ENCODE measurements around the gene ATG13.

The ATG13 gene

GRCh38 chr11:46597609-46598219, 19.6 kb upstream of the ATG13 start:
- Histone ChIP-seq H3K9me2 (replicated peaks; ENCODE audit: insufficient read depth, low read length) (no peaks in the 10 kb centered on the region), H3K9ac (ENCODE audit: low read length) (no peak overlapping the region), H3K4me3 (ENCODE audit: low read length) (no peak overlapping the region), H3K79me2 (ENCODE audit: low read length) (peaks cover 12% of the 10 kb centered on the region), H3K27me3 (replicated peaks; ENCODE audit: insufficient read depth, low read length) (no peaks in the 10 kb centered on the region), H3K9me3 (replicated peaks; ENCODE audit: insufficient read depth, low read length) (no peaks in the 10 kb centered on the region), H3F3A (ENCODE audit: insufficient read depth, low read length) (no peaks in the 10 kb centered on the region), H3K4me2 (ENCODE audit: low read depth, low read length) (no peak overlapping the region), H3K4me1 (ENCODE audit: low read length) (peaks cover 14% of the 10 kb centered on the region), H3K36me3 (replicated peaks; ENCODE audit: insufficient read depth, low read length) (no peaks in the 10 kb centered on the region), H2AFZ (ENCODE audit: low read length) (no peak overlapping the region), H3K27ac (ENCODE audit: low read length) (no peak overlapping the region), H4K20me1 (ENCODE audit: insufficient read depth, low read length) (no peaks in the 10 kb centered on the region)
- DNase-seq = no peak
- no peak for TF ChIP-seq EZH2phosphoT487 (IDR thresholded peaks at IDR 0.05; ENCODE audit: low read length)
- TF ChIP-seq EZH2 (optimal IDR thresholded peaks at IDR 0.05; ENCODE audit: low read depth, low read length) = no peak

DNA sequence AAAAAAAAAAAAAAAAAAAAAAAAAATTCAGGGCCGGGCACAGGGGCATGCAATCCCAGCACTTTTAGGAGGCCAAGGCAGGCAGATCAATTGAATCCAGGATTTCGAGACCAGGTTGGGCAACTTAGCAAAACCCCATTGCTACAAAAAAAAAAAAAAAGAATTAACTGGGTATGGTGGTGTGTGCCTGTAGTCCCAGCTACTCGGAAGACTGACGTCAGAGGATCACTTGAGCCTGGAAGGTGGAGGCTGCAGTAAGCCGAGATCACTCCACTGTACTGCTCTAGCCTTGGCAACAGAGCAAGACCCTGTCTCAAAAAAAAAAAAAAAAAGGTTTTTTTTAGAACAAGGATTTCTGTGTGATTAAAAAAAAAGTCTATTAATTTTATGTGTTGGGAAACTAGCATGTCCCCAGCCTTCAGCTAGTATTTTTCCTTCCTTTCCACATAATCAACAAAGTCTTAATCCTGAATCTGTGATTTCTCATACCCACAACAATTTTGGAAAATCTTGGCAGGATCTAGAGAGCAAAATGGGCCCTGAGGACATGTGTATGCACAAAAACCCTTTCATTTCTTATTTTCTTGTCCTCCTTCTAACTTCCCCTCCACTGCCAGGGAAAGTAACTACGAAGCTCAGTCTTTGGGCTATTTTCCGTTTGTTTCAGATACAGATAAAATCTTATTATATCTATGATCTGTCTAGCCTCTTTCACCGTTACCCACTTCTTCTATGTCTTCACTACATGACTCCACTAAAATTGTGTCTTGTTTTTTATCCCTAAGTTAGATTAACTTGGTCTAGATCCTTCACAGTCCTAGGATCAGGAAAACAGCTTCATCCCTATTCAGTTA, 17.8 kb upstream of the ATG13 start:
- H3K9me3 ChIP-seq (replicated peaks; ENCODE audit: insufficient read depth, low read length) = no peaks in the 10 kb centered on the region
- H3K36me3 ChIP-seq (replicated peaks; ENCODE audit: insufficient read depth, low read length) = no peaks in the 10 kb centered on the region
- H3K27me3 ChIP-seq (replicated peaks; ENCODE audit: insufficient read depth, low read length) = no peaks in the 10 kb centered on the region
- no peak overlapping the region for H3K27ac ChIP-seq (ENCODE audit: low read length)
- H3F3A ChIP-seq (ENCODE audit: insufficient read depth, low read length) = no peaks in the 10 kb centered on the region
- H3K4me2 ChIP-seq (ENCODE audit: low read depth, low read length) = no peak overlapping the region
- H2AFZ ChIP-seq (ENCODE audit: low read length) = no peak overlapping the region
- no peak overlapping the region for H3K4me3 ChIP-seq (ENCODE audit: low read length)
- TF ChIP-seq CTCF (IDR thresholded peaks at IDR 0.05; ENCODE audit: low read length) = no peak
- TF ChIP-seq EZH2 (optimal IDR thresholded peaks at IDR 0.05; ENCODE audit: low read depth, low read length) = no peak
- TF ChIP-seq EZH2phosphoT487 (IDR thresholded peaks at IDR 0.05; ENCODE audit: low read length) = no peak
- H3K79me2 ChIP-seq (ENCODE audit: low read length) = no peaks in the 10 kb centered on the region
- H3K4me1 ChIP-seq (ENCODE audit: low read length) = peaks cover 18% of the 10 kb centered on the region
- no peak overlapping the region for H3K9ac ChIP-seq (ENCODE audit: low read length)
- no peaks in the 10 kb centered on the region for H3K9me2 ChIP-seq (replicated peaks; ENCODE audit: insufficient read depth, low read length)
- no peak for DNase-seq
- H4K20me1 ChIP-seq (ENCODE audit: insufficient read depth, low read length) = no peaks in the 10 kb centered on the region

- no peak overlapping the region for H3K4me2 ChIP-seq (ENCODE audit: low read depth, low read length)
- no peak for DNase-seq
- H3K9ac ChIP-seq (ENCODE audit: low read length) = no peak overlapping the region
- H3K9me3 ChIP-seq (replicated peaks; ENCODE audit: insufficient read depth, low read length) = no peaks in the 10 kb centered on the region
- no peaks in the 10 kb centered on the region for H3K79me2 ChIP-seq (ENCODE audit: low read length)
- TF ChIP-seq EZH2 (optimal IDR thresholded peaks at IDR 0.05; ENCODE audit: low read depth, low read length) = no peak
- TF ChIP-seq EZH2phosphoT487 (IDR thresholded peaks at IDR 0.05; ENCODE audit: low read length) = no peak
- no peak for TF ChIP-seq CTCF (IDR thresholded peaks at IDR 0.05; ENCODE audit: low read length)
- H3K36me3 ChIP-seq (replicated peaks; ENCODE audit: insufficient read depth, low read length) = no peaks in the 10 kb centered on the region
- no peak overlapping the region for H3K27ac ChIP-seq (ENCODE audit: low read length)
- no peaks in the 10 kb centered on the region for H4K20me1 ChIP-seq (ENCODE audit: insufficient read depth, low read length)
- no peaks in the 10 kb centered on the region for H3K9me2 ChIP-seq (replicated peaks; ENCODE audit: insufficient read depth, low read length)
- H3K4me3 ChIP-seq (ENCODE audit: low read length) = no peak overlapping the region
- peaks cover 18% of the 10 kb centered on the region for H3K4me1 ChIP-seq (ENCODE audit: low read length)
- no peaks in the 10 kb centered on the region for H3K27me3 ChIP-seq (replicated peaks; ENCODE audit: insufficient read depth, low read length)
- no peaks in the 10 kb centered on the region for H3F3A ChIP-seq (ENCODE audit: insufficient read depth, low read length)
- H2AFZ ChIP-seq (ENCODE audit: low read length) = no peak overlapping the region
These were observed 17.0 kb upstream of the ATG13 start for GRCh38 chr11:46600194-46600960.

All from MM.1S (cell line).